Caco-2 (cell line): ENCODE results near the gene HGFAC. TPM values are rescaled to one million over a fixed set of nuclear protein-coding genes. Genes with fewer than 3 reads are reported as not detected.

Experiments used
- BruUV-seq: library from RNA; stranded (reverse); fragments of 400-500 nt; replicated peaks from 2 replicates; lab custom pipeline; 2021; lab: Mats Ljungman, UMichigan
- CTCF ChIA-PET: fragments of 300-600 bp; sonication (Branson Sonifier 250); formaldehyde crosslinking; loops from one replicate; lab custom pipeline; 2022; ENCODE audit warnings: antibody characterized with exemption; lab: Charles Lee
- POLR2A ChIA-PET: fragments of 300-600 bp; sonication (Branson Sonifier 250); formaldehyde crosslinking; loops from one replicate; lab custom pipeline; 2022; ENCODE audit warnings: antibody characterized with exemption; lab: Charles Lee
- DNase-seq, 2 experiments: peaks; one replicate each; pipeline versions ENCODE4 v3.0.0 to v3.0.0-alpha.2; 2020 to 2022
- H3K27me3 ChIP-seq: replicated peaks from 2 replicates; pipeline ENCODE4 v1.6.0; 2011; ENCODE audit warnings: low read length; ENCODE audit not compliant: control insufficient read depth, insufficient read depth
- H3K36me3 ChIP-seq: 2 replicates; pipeline ENCODE4 v1.5.1; 2011; ENCODE audit warnings: low read length; ENCODE audit not compliant: control insufficient read depth, insufficient read depth
- H3K4me1 ChIP-seq: fragments of 250-450 bp; sonication (Bioruptor Pico); 2 replicates; pipeline ENCODE4 v1.5.1; 2020; ENCODE audit warnings: mild to moderate bottlenecking
- H3K4me3 ChIP-seq: 2 replicates; pipeline ENCODE4 v1.5.1; 2011; ENCODE audit warnings: low read depth, mild to moderate bottlenecking, control low read depth, low read length
- H3K9me3 ChIP-seq: fragments of 250-450 bp; sonication (Bioruptor Pico); 2 replicates; pipeline ENCODE4 v1.5.1; 2020; ENCODE audit warnings: mild to moderate bottlenecking, moderate library complexity
- H3K27ac Mint-ChIP-seq: one replicate; pipeline ENCODE4 v1.8.0; 2022; ENCODE audit warnings: mixed read lengths; ENCODE audit not compliant: unreplicated experiment
- H3K27me3 Mint-ChIP-seq: one replicate; pipeline ENCODE4 v1.8.0; 2022; ENCODE audit warnings: mixed read lengths; ENCODE audit not compliant: insufficient read depth, unreplicated experiment
- H3K36me3 Mint-ChIP-seq: one replicate; pipeline ENCODE4 v1.8.0; 2022; ENCODE audit warnings: mild to moderate bottlenecking, mixed read lengths; ENCODE audit not compliant: insufficient read depth, unreplicated experiment
- H3K4me1 Mint-ChIP-seq: one replicate; pipeline ENCODE4 v1.8.0; 2022; ENCODE audit warnings: low read depth, mixed read lengths; ENCODE audit not compliant: unreplicated experiment
- H3K4me3 Mint-ChIP-seq: one replicate; pipeline ENCODE4 v1.8.0; 2022; ENCODE audit warnings: mild to moderate bottlenecking, moderate library complexity, mixed read lengths; ENCODE audit not compliant: unreplicated experiment
- H3K9me3 Mint-ChIP-seq: one replicate; pipeline ENCODE4 v1.8.0; 2022; ENCODE audit warnings: mixed read lengths; ENCODE audit not compliant: unreplicated experiment
- CTCF ChIP-seq, 2 experiments: fragments of 200-600 bp in 1 of 2; IDR thresholded peaks; 1 replicate in 1 of 2; 2 replicates in 1 of 2; pipeline versions ENCODE4 v1.5.1 to v1.8.0; 2011 to 2022; ENCODE audit warnings: antibody characterized with exemption in 1 of 2, control low read depth in 1 of 2, inconsistent platforms in 1 of 2, low read depth in 1 of 2, low read length in 1 of 2, mild to moderate bottlenecking in 1 of 2, moderate library complexity in 1 of 2; ENCODE audit not compliant: insufficient read depth in 1 of 2, severe bottlenecking in 1 of 2, unreplicated experiment in 1 of 2
- intact Hi-C: fragments of 100-400 bp; cut with micrococcal nuclease; formaldehyde crosslinking; loops from one replicate; pipeline ENCODE4 v1.10.0; 2022; ENCODE audit not compliant: unreplicated experiment
- total RNA-seq: library from RNA; stranded (reverse); gene quantifications from 2 replicates; pipeline ENCODE4 v1.2.3, GENCODE V29; 2022

HGFAC gene
- total RNA-seq, 1 experiment from 2014 or later, result 0.48 TPM

DNA sequence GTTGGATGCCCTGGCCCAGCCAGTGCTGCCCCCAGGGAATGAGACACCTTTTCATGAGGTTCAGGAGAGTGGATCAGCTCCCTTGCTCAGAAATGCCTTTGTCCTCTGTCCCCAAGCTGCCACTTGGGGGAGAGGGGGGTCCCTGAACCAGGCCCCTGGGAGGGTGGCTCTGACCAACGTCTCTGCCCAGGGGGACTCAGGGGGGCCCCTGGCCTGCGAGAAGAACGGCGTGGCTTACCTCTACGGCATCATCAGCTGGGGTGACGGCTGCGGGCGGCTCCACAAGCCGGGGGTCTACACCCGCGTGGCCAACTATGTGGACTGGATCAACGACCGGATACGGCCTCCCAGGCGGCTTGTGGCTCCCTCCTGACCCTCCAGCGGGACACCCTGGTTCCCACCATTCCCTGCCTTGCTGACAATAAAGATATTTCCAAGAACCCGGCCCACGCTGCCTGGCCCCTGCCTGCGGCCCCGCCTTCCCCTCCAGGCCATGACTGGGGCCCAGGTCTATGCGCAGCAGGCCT lies 7.3 kb downstream of the HGFAC start:
- H3K9me3 Mint-ChIP-seq, result no peaks in the 10 kb centered on the region
- POLR2A ChIA-PET, result no interaction called here

GRCh38 chr4:3449574-3450534 lies 8.1 kb downstream of the HGFAC start:
- ChIA-PET POLR2A (no interaction called here), CTCF (interaction anchor here (0.6 kb wide), 1 partner anchor 493 kb away, joined by 3 read pairs; no protein-coding TSS in a partner anchor)
- H3K27ac Mint-ChIP-seq, result no peak overlapping the region
- peaks cover 2% of the 10 kb centered on the region for H3K9me3 Mint-ChIP-seq
- no peak for DNase-seq
- H3K4me3 Mint-ChIP-seq, result no peak overlapping the region
- Histone ChIP-seq H3K4me3 (no peak overlapping the region), H3K27me3 (no peaks in the 10 kb centered on the region), H3K9me3 (no peaks in the 10 kb centered on the region), H3K36me3 (no peaks in the 10 kb centered on the region), H3K4me1 (no peaks in the 10 kb centered on the region)
- no TSS peak for BruUV-seq
- no peaks in the 10 kb centered on the region for H3K27me3 Mint-ChIP-seq
- H3K36me3 Mint-ChIP-seq, result no peaks in the 10 kb centered on the region
- H3K4me1 Mint-ChIP-seq, result no peaks in the 10 kb centered on the region
- no peak for TF ChIP-seq CTCF (IDR thresholded peaks at IDR 0.05; ENCODE audit: insufficient read depth in 1 of 2, low read depth in 1 of 2, low read length in 1 of 2, severe bottlenecking in 1 of 2, unreplicated experiment in 1 of 2)
- intact Hi-C loops, result no loop called here

More for the DNA sequence above, 7.3 kb downstream of the HGFAC start:
- no peak overlapping the region for H3K4me3 Mint-ChIP-seq
- no peaks in the 10 kb centered on the region for H3K27me3 ChIP-seq
- TF ChIP-seq CTCF (IDR thresholded peaks at IDR 0.05; ENCODE audit: insufficient read depth in 1 of 2, low read depth in 1 of 2, low read length in 1 of 2, severe bottlenecking in 1 of 2, unreplicated experiment in 1 of 2), result no peak
- H3K4me1 ChIP-seq, result no peaks in the 10 kb centered on the region
- H3K9me3 ChIP-seq, result no peaks in the 10 kb centered on the region
- no peak for DNase-seq
- H3K4me1 Mint-ChIP-seq, result no peaks in the 10 kb centered on the region
- no peak overlapping the region for H3K27ac Mint-ChIP-seq
- CTCF ChIA-PET, result interaction anchor here (0.6 kb wide), 1 partner anchor 493 kb away, joined by 3 read pairs; no protein-coding TSS in a partner anchor
- no peaks in the 10 kb centered on the region for H3K27me3 Mint-ChIP-seq
- H3K36me3 ChIP-seq, result no peaks in the 10 kb centered on the region
- intact Hi-C loops, result no loop called here
- H3K36me3 Mint-ChIP-seq, result no peaks in the 10 kb centered on the region
- no TSS peak for BruUV-seq
- no peak overlapping the region for H3K4me3 ChIP-seq

DNA sequence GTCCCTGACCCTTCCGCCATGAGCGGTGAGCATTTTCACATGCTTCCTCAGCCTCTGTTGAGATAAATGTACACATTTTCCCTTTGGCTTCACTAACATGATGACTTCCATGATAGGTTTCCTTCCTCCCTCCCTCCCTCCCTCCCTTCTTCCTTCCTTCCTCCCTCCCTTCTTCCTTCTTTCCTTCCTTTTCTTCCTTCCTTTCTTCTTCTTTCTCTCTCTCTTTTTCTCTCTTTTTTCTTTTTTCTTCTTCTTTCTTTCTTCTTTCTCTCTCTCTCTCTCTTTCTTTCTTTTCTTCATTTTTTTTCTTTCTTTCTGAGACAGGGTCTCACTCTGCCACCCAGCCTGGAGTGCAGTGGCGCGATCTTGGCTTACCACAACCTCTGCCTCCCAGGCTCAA lies 8.9 kb downstream of the HGFAC start:
- BruUV-seq, result no TSS peak
- Histone ChIP-seq H3K4me3 (no peak overlapping the region), H3K9me3 (no peaks in the 10 kb centered on the region), H3K36me3 (no peaks in the 10 kb centered on the region), H3K4me1 (no peaks in the 10 kb centered on the region), H3K27me3 (no peaks in the 10 kb centered on the region)
- H3K36me3 Mint-ChIP-seq, result no peaks in the 10 kb centered on the region
- no peak for TF ChIP-seq CTCF (IDR thresholded peaks at IDR 0.05; ENCODE audit: insufficient read depth in 1 of 2, low read depth in 1 of 2, low read length in 1 of 2, severe bottlenecking in 1 of 2, unreplicated experiment in 1 of 2)
- H3K9me3 Mint-ChIP-seq, result peaks cover 10% of the 10 kb centered on the region
- no peaks in the 10 kb centered on the region for H3K4me1 Mint-ChIP-seq
- DNase-seq, result no peak
- POLR2A ChIA-PET, result no interaction called here
- CTCF ChIA-PET, result no interaction called here
- H3K27ac Mint-ChIP-seq, result no peak overlapping the region
- H3K4me3 Mint-ChIP-seq, result no peak overlapping the region
- intact Hi-C loops, result no loop called here
- no peaks in the 10 kb centered on the region for H3K27me3 Mint-ChIP-seq
